HPDE6-E6E7 (cell line): ENCODE results near the gene GPX1.
"Not testable (repeated sequence)": the region's sequence is repeated elsewhere in the genome, so short reads cannot be mapped to it uniquely, and the experiment has no call there.

Experiments used
- DNase-seq: peaks from one replicate; pipeline ENCODE4 v3.0.0; 2011; ENCODE audit warnings: missing footprints; ENCODE audit errors: extremely low spot score

The GPX1 gene

GRCh38 chr3:49357443-49358216 is 523 bp downstream of the GPX1 start:
- DNase-seq: not testable (repeated sequence)

- DNase-seq: not testable (repeated sequence)
Observed at GRCh38 chr3:49357095-49357442, 1.1 kb downstream of the GPX1 start.

- no peak for DNase-seq
Observed at GRCh38 chr3:49352890-49353421, 5.2 kb downstream of the GPX1 start.

- no peak for DNase-seq
Observed at GRCh38 chr3:49352281-49352680, 5.9 kb downstream of the GPX1 start.

GRCh38 chr3:49351521-49352011 is 6.6 kb downstream of the GPX1 start:
- DNase-seq: no peak

- no peak for DNase-seq
Observed at GRCh38 chr3:49349348-49350114, 8.6 kb downstream of the GPX1 start.

- DNase-seq: not testable (repeated sequence)
Observed at GRCh38 chr3:49348361-49348760, 9.8 kb downstream of the GPX1 start.

- DNase-seq: no peak
Observed at GRCh38 chr3:49346797-49347251, 11.3 kb downstream of the GPX1 start.

- no peak for DNase-seq
Observed at GRCh38 chr3:49343163-49343562, 15.0 kb downstream of the GPX1 start.

- DNase-seq: no peak
Observed at GRCh38 chr3:49341996-49342395, 16.2 kb downstream of the GPX1 start.

GRCh38 chr3:49339941-49340800 is 18.0 kb downstream of the GPX1 start, which contains the start of gene USP4:
USP4 (minus strand) TSS chr3:49340053; CDS start chr3:49340024, 29 bp downstream.
- peak; percentile 47 for DNase-seq

GRCh38 chr3:49339581-49339940 is 18.6 kb downstream of the GPX1 start:
- no peak for DNase-seq

- DNase-seq: no peak
Observed at GRCh38 chr3:49333916-49334633, 24.1 kb downstream of the GPX1 start.

GRCh38 chr3:49333091-49333490 is 25.1 kb downstream of the GPX1 start:
- no peak for DNase-seq

GRCh38 chr3:49329186-49329585 is 29.0 kb downstream of the GPX1 start:
- DNase-seq: no peak

- DNase-seq: not testable (repeated sequence)
Observed at GRCh38 chr3:49328350-49328749, 29.8 kb downstream of the GPX1 start.

GRCh38 chr3:49327485-49327884 is 30.7 kb downstream of the GPX1 start:
- DNase-seq: no peak

- DNase-seq: no peak
Observed at GRCh38 chr3:49324768-49325167, 33.4 kb downstream of the GPX1 start.

- DNase-seq: no peak
Observed at GRCh38 chr3:49316696-49317457, 41.3 kb downstream of the GPX1 start.
